K562 (cell line): ENCODE results near the gene CHMP5. TPM values are rescaled to one million over a fixed set of nuclear protein-coding genes. Genes with fewer than 3 reads are reported as not detected.

ENCODE experiments used
- ATAC-seq: fragments of 200-7000 bp; cut with Tn5 transposase; 3 replicates; pipeline ENCODE4 v1.9.1; 2020; ENCODE audit warnings: moderate library complexity
- BruUV-seq: library from RNA; stranded (reverse); fragments of 400-500 nt; replicated peaks from 2 replicates; lab custom pipeline; 2021; lab: Mats Ljungman, UMichigan
- CTCF ChIA-PET: fragments of 300-600 bp; formaldehyde crosslinking; extraction: SDS; loops from one replicate; lab custom pipeline; 2021; ENCODE audit warnings: low intra/inter-chr PET ratio; lab: Yijun Ruan, JAX
- POLR2A ChIA-PET: fragments of 300-600, 350-650 bp; sonication (Branson Sonifier 250); formaldehyde crosslinking; extraction: SDS; loops from one replicate; lab custom pipeline; 2021; ENCODE audit warnings: antibody characterized with exemption, inconsistent platforms; lab: Yijun Ruan, JAX
- DNase-seq, 4 experiments: peaks; one replicate each; pipeline versions ENCODE4 v3.0.0 to v3.0.0-alpha.2; 2011 to 2018; ENCODE audit warnings: low spot score in 3 of 4, mixed read lengths in 3 of 4; ENCODE audit errors: extremely low read depth in 1 of 4
- FAIRE-seq: peaks from 2 replicates; lab custom pipeline; 2011; peaks lifted over from hg19 to GRCh38; lab: Jason Lieb, UNC
- H2AFZ ChIP-seq: 2 replicates; pipeline ENCODE4 v1.6.0; 2011; ENCODE audit warnings: low read depth, low read length, control low read depth, inconsistent platforms
- H3K27ac ChIP-seq: fragments of 200-600 bp; 3 replicates; pipeline ENCODE4 v1.8.0; 2011; ENCODE audit warnings: low read depth, mild to moderate bottlenecking, control low read depth, inconsistent platforms, low read length, moderate library complexity, mixed read lengths; ENCODE audit errors: extremely low read depth
- H3K27me3 ChIP-seq, 2 experiments: fragments of 300-600 bp in 1 of 2; 2 replicates in 1 of 2; 3 replicates in 1 of 2; pipeline versions ENCODE4 v1.6.0 to v1.8.0; 2011; ENCODE audit warnings: inconsistent platforms in 2 of 2, low read length in 2 of 2, mild to moderate bottlenecking in 1 of 2, mixed read lengths in 1 of 2, moderate library complexity in 1 of 2; ENCODE audit not compliant: control insufficient read depth in 2 of 2, insufficient read depth in 2 of 2
- H3K36me3 ChIP-seq: fragments of 300-600 bp; 3 replicates; pipeline ENCODE4 v1.8.0; 2011; ENCODE audit warnings: mild to moderate bottlenecking, low read length, inconsistent platforms; ENCODE audit not compliant: control insufficient read depth, insufficient read depth
- H3K4me1 ChIP-seq, 2 experiments: fragments of 200-600 bp in 1 of 2; replicated peaks in 1 of 2; 2 replicates in 1 of 2; 3 replicates in 1 of 2; pipeline versions ENCODE4 v1.5.1 to v1.8.0; 2011; ENCODE audit warnings: inconsistent platforms in 2 of 2, low read length in 2 of 2, mild to moderate bottlenecking in 1 of 2, mixed read lengths in 1 of 2, moderate library complexity in 1 of 2; ENCODE audit not compliant: control insufficient read depth in 2 of 2, insufficient read depth in 2 of 2
- H3K4me2 ChIP-seq: 2 replicates; pipeline ENCODE4 v1.6.1; 2011; ENCODE audit warnings: low read length, control low read depth, inconsistent platforms, mixed read lengths; ENCODE audit not compliant: insufficient read depth
- H3K4me3 ChIP-seq: fragments of 200-600 bp; sonication (generic), shearing (Covaris generic); 2 replicates; pipeline ENCODE4 v1.5.1; 2016; ENCODE audit warnings: control low read depth, inconsistent platforms
- H3K79me2 ChIP-seq: fragments of 200-600 bp; 3 replicates; pipeline ENCODE4 v1.8.0; 2011; ENCODE audit warnings: low read length, inconsistent platforms; ENCODE audit not compliant: control insufficient read depth, insufficient read depth
- H3K9ac ChIP-seq, 2 experiments: 2 replicates each; pipeline versions ENCODE4 v1.6.0 to v1.6.1; 2011; ENCODE audit warnings: low read depth in 2 of 2, low read length in 2 of 2, control low read depth in 1 of 2, inconsistent platforms in 1 of 2, mild to moderate bottlenecking in 1 of 2, mixed read lengths in 1 of 2; ENCODE audit not compliant: insufficient read depth in 1 of 2
- H3K9me1 ChIP-seq: one replicate; pipeline ENCODE4 v1.6.0; 2011; ENCODE audit warnings: inconsistent platforms, mild to moderate bottlenecking, low read length, moderate library complexity; ENCODE audit not compliant: control insufficient read depth, insufficient read depth
- H3K9me3 ChIP-seq: replicated peaks from 2 replicates; pipeline ENCODE4 v1.5.1; 2011; ENCODE audit warnings: low read depth, low read length, inconsistent platforms; ENCODE audit not compliant: control insufficient read depth, insufficient read depth
- H4K20me1 ChIP-seq: replicated peaks from 2 replicates; pipeline ENCODE4 v1.6.1; 2011; ENCODE audit warnings: low read length, inconsistent platforms, mixed read lengths; ENCODE audit not compliant: control insufficient read depth, insufficient read depth
- BRCA1 ChIP-seq, 2 experiments: fragments of 450-650 bp in 1 of 2; sonication (generic) in 1 of 2; formaldehyde crosslinking in 1 of 2; IDR thresholded peaks; 2 replicates each; pipeline versions ENCODE4 v1.5.0 to v1.6.1; 2017 to 2020; ENCODE audit warnings: mild to moderate bottlenecking in 1 of 2, missing genetic modification reagents in 1 of 2
- CBFA2T2 ChIP-seq: fragments of 450-650 bp; conservative IDR thresholded peaks from 2 replicates; pipeline ENCODE4 v1.6.1; 2017; ENCODE audit warnings: mild to moderate bottlenecking
- FIP1L1 ChIP-seq: fragments of 200-400 bp; formaldehyde crosslinking; IDR thresholded peaks from 2 replicates; pipeline ENCODE4 v1.6.1; 2018; ENCODE audit warnings: mild to moderate bottlenecking, low read depth, low read length; ENCODE audit not compliant: poor library complexity, severe bottlenecking
- KAT7 ChIP-seq: sonication (generic); formaldehyde crosslinking; IDR thresholded peaks from 2 replicates; pipeline ENCODE4 v1.8.0; 2022; ENCODE audit warnings: missing genetic modification reagents, mild to moderate bottlenecking, borderline replicate concordance
- MEF2D ChIP-seq: conservative IDR thresholded peaks from 2 replicates; pipeline ENCODE4 v1.6.1; 2016; ENCODE audit warnings: low read depth, missing genetic modification characterization, missing compliant biosample characterization
- MLLT1 ChIP-seq, 2 experiments: fragments of 450-650 bp; IDR thresholded peaks; 2 replicates each; pipeline ENCODE4 v1.6.1; 2016
- MXI1 ChIP-seq: IDR thresholded peaks from 2 replicates; pipeline ENCODE4 v1.6.1; 2011; ENCODE audit warnings: low read depth, mild to moderate bottlenecking, improper control_type of control experiment, low read length
- MYC ChIP-seq, 2 experiments: fragments of 250-450 bp in 1 of 2; sonication (Bioruptor Pico) in 1 of 2; IDR thresholded peaks; 2 replicates each; pipeline versions ENCODE4 v1.5.1 to v1.6.1; 2012 to 2021; ENCODE audit warnings: low read depth in 2 of 2, borderline replicate concordance in 1 of 2, improper control_type of control experiment in 1 of 2, low read length in 1 of 2, mild to moderate bottlenecking in 1 of 2, moderate library complexity in 1 of 2
- PML ChIP-seq: IDR thresholded peaks from 2 replicates; pipeline ENCODE4 v1.6.1; 2012; ENCODE audit warnings: low read length, inconsistent platforms
- SMARCA4 ChIP-seq: fragments of 450-650 bp; IDR thresholded peaks from 2 replicates; pipeline ENCODE4 v1.6.1; 2016
- SMC3 ChIP-seq: conservative IDR thresholded peaks from 2 replicates; pipeline ENCODE4 v1.6.1; 2011; ENCODE audit warnings: low read depth, low read length, improper control_type of control experiment; ENCODE audit not compliant: insufficient read depth
- TAF1 ChIP-seq: IDR thresholded peaks from 2 replicates; pipeline ENCODE4 v1.6.1; 2011; ENCODE audit warnings: mild to moderate bottlenecking, low read length, moderate library complexity; ENCODE audit not compliant: insufficient read depth, control insufficient read depth, severe bottlenecking; ENCODE audit errors: extremely low read depth
- TOE1 ChIP-seq, 2 experiments: fragments of 450-650 bp in 1 of 2; sonication (generic) in 1 of 2; formaldehyde crosslinking in 1 of 2; IDR thresholded peaks; 2 replicates each; pipeline versions ENCODE4 v1.7.1 to v1.8.0; 2016 to 2022; ENCODE audit warnings: borderline replicate concordance in 2 of 2, mild to moderate bottlenecking in 2 of 2, antibody characterized with exemption in 1 of 2, inconsistent platforms in 1 of 2, low read depth in 1 of 2, missing genetic modification reagents in 1 of 2, moderate library complexity in 1 of 2
- WGBS: fragments of 100-300 bp; shearing (Covaris generic); methylation state at CpG from one replicate; pipeline ENCODE4 v1.1.6; 2016; ENCODE audit warnings: low coverage, mixed read lengths; ENCODE audit not compliant: insufficient coverage; ENCODE audit errors: missing lambda C conversion rate; 5-methylcytosine and 5-hydroxymethylcytosine counted together
- in situ Hi-C: fragments of 300-500 bp; cut with MboI; formaldehyde crosslinking; loops from 4 replicates; pipeline ENCODE4 v1.15.0; 2018; ENCODE audit warnings: inconsistent platforms, mixed read lengths
- intact Hi-C: fragments of 100-400 bp; cut with micrococcal nuclease; formaldehyde crosslinking; loops from 2 replicates; pipeline ENCODE4 v1.14.2; 2022
- polyA plus RNA-seq, 8 experiments: library from polyadenylated mRNA; depleted of rRNA in 4 of 8; stranded (reverse) in 5 of 8; unstranded in 3 of 8; fragments of >200 nt; fragmentation: Nextera tagmentation in 2 of 8; fragmentation: Illumina TruSeq in 1 of 8; extraction: Ambion mirVana in 2 of 8; extraction: Trizol in 1 of 8; gene quantifications; 2 replicates each; pipeline versions ENCODE4 v1.2.1 to v1.2.3, GENCODE V29; 2011 to 2014; ENCODE audit warnings: inconsistent platforms in 1 of 8, missing spikeins in 1 of 8
- total RNA-seq, 7 experiments: library from RNA; depleted of rRNA in 6 of 7; stranded (reverse); fragments of >200 nt in 6 of 7; fragmentation: Illumina TruSeq in 2 of 7; extraction: Trizol in 2 of 7; gene quantifications; 2 replicates each; pipeline versions ENCODE4 v1.2.1 to v1.2.3, GENCODE V29; 2011 to 2021; ENCODE audit warnings: low replicate concordance in 1 of 7
- TF ChIP-seq, protein P1 (sequence below): fragments of 450-650 bp; formaldehyde crosslinking; IDR thresholded peaks from 2 replicates; pipeline ENCODE4 v1.4.0; 2020; ENCODE audit warnings: mild to moderate bottlenecking, mixed read lengths
- TF ChIP-seq, protein P2 (sequence below): fragments of 450-650 bp; IDR thresholded peaks from 2 replicates; pipeline ENCODE4 v1.6.1; 2016; ENCODE audit warnings: borderline replicate concordance

CHMP5 gene
- total and polyA plus RNA-seq, 9 of the 15 experiments (the other 6 are each of a cell fraction or from before 2014, with no cell fraction given) = 36.0 to 105 (median 54.9) TPM

GRCh38 chr9:33264003-33264472 is 811 bp upstream of the CHMP5 start:
- peak; percentile 21 for ATAC-seq
- H3K79me2 ChIP-seq = peaks cover 69% of the 10 kb centered on the region
- H3K9me1 ChIP-seq = no peaks in the 10 kb centered on the region
- H3K27ac ChIP-seq = peak overlapping the region; percentile 94
- TSS peak; percentile 39 for BruUV-seq
- H2AFZ ChIP-seq = peak overlapping the region; percentile 72
- H4K20me1 ChIP-seq = no peaks in the 10 kb centered on the region
- H3K4me2 ChIP-seq = peak overlapping the region; percentile 89
- POLR2A ChIA-PET = interaction anchor here (0.6 to 2.5 kb wide), 5 partner anchors 10 to 239 kb away, joined by 3 to 23 read pairs (median 4); partner anchors contain the start of gene DNAJA1
- peak in 1 of 4 experiments; percentile 49 for DNase-seq
- intact Hi-C loops = loop anchor here (1.0 kb wide), 1 partner anchor 26 kb away; the partner anchor contains the start of gene NFX1
- in situ Hi-C loops = no loop called here
- peaks cover 5 to 28% of the 10 kb centered on the region in 2 experiments; a peak in 3 of 5 replicates for H3K4me1 ChIP-seq
- peak overlapping the region; percentile 96 to 100 for H3K9ac ChIP-seq
- peak overlapping the region; percentile 80 for H3K4me3 ChIP-seq
- no peaks in the 10 kb centered on the region for H3K27me3 ChIP-seq
- no peaks in the 10 kb centered on the region for H3K9me3 ChIP-seq
- CTCF ChIA-PET = no interaction called here
- FAIRE-seq = no peak
- WGBS = 0% methylated on average over 28 of the region's 37 CpGs
- H3K36me3 ChIP-seq = peaks cover 64% of the 10 kb centered on the region
- TF ChIP-seq TOE1 (IDR thresholded peaks at IDR 0.05; ENCODE audit: borderline replicate concordance) (peak; percentile 67), TOE1 (CRISPR knock-in tag; IDR thresholded peaks at IDR 0.05; ENCODE audit: borderline replicate concordance, low read depth) (no peak), TAF1 (peak; percentile 15), SMARCA4 (0 out of 2 replicates have a peak, but pooled peaks have one; percentile 6), FIP1L1 (peak; percentile 29), MLLT1 (IDR thresholded peaks at IDR 0.05) (0 out of 4 replicates have a peak, but pooled peaks of 1 of the 2 experiments have one; percentile 11), SMC3 (no peak), PML (0 out of 2 replicates have a peak, but pooled peaks have one; percentile 4), MXI1 (0 out of 2 replicates have a peak, but pooled peaks have one; percentile 24), MEF2D (tag) (no peak), MYC (IDR thresholded peaks at IDR 0.05; ENCODE audit: low read depth, low read length) (0 out of 2 replicates have a peak, but pooled peaks have one; percentile 6), MYC (CRISPR knock-in tag; IDR thresholded peaks at IDR 0.05; ENCODE audit: borderline replicate concordance, low read depth) (peak; percentile 70; the same call in 1 of the 2 replicates), CBFA2T2 (peak; percentile 35; the same call in 1 of the 2 replicates), BRCA1 (IDR thresholded peaks at IDR 0.05) (no peak), BRCA1 (CRISPR knock-in tag; IDR thresholded peaks at IDR 0.05) (no peak), KAT7 (CRISPR knock-in tag) (0 out of 2 replicates have a peak, but pooled peaks have one; percentile 45)
- TF ChIP-seq, protein P1, sequence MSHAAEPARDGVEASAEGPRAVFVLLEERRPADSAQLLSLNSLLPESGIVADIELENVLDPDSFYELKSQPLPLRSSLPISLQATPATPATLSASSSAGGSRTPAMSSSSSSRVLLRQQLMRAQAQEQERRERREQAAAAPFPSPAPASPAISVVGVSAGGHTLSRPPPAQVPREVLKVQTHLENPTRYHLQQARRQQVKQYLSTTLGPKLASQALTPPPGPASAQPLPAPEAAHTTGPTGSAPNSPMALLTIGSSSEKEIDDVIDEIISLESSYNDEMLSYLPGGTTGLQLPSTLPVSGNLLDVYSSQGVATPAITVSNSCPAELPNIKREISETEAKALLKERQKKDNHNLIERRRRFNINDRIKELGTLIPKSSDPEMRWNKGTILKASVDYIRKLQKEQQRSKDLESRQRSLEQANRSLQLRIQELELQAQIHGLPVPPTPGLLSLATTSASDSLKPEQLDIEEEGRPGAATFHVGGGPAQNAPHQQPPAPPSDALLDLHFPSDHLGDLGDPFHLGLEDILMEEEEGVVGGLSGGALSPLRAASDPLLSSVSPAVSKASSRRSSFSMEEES = peak; percentile 56
- TF ChIP-seq, protein P2, sequence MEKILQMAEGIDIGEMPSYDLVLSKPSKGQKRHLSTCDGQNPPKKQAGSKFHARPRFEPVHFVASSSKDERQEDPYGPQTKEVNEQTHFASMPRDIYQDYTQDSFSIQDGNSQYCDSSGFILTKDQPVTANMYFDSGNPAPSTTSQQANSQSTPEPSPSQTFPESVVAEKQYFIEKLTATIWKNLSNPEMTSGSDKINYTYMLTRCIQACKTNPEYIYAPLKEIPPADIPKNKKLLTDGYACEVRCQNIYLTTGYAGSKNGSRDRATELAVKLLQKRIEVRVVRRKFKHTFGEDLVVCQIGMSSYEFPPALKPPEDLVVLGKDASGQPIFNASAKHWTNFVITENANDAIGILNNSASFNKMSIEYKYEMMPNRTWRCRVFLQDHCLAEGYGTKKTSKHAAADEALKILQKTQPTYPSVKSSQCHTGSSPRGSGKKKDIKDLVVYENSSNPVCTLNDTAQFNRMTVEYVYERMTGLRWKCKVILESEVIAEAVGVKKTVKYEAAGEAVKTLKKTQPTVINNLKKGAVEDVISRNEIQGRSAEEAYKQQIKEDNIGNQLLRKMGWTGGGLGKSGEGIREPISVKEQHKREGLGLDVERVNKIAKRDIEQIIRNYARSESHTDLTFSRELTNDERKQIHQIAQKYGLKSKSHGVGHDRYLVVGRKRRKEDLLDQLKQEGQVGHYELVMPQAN = peak; percentile 90
